LNCAP (cell line): ENCODE results near the gene DOK1.

Experiments used
- TF ChIP-seq, protein P1 (sequence below): fragments of 450-650 bp; IDR thresholded peaks from 2 replicates; pipeline ENCODE4 v1.5.1; 2017; ENCODE audit warnings: mild to moderate bottlenecking

Gene DOK1

DNA sequence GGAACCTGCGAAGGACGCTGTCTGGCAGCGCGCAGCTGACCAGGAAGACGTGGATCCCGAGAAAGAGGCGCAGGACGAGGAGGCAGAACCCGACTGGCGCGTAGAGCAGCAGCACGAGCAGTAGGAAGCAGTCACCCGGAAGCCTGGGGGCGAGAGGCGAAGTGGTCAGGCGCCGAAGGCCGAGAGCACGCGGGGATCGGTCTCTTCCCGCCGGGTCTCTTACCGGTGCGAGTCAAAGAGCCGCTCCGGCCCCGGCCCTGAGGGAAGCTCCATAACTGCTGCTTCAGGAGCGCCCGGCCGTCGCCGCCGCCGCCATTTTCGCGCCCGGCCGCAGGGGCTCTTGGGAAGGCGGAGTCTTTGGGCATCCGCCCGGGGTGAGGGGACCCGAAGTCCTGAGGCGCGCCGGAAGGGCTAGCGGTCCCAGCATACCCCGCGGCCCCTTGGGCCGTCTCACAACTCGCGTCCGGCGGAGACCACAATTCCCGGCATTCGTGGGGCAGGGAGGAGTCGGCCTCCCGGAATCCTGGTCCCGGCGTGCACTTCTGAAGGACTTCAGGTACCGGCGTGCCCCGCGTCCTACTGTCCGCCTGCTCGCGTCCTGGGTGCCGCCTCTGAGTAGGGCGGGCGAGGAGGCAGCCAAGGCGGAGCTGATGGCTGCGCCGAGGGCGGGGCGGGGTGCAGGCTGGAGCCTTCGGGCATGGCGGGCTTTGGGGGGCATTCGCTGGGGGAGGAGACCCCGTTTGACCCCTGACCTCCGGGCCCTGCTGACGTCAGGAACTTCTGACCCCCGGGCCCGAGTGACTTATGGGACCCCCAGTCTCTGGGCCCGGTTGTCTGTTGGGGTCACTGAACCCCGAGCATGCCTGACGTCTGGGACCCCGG is 24.9 kb upstream of the DOK1 start, which contains the start of the genes AUP1 and HTRA2:
TSS of gene AUP1 (minus strand) at position 350 of the 882 bp plus-strand sequence. CDS start at position 273, 77 bp downstream.
TSS of gene HTRA2 (plus strand) at position 577 of the 882 bp plus-strand sequence. CDS start at position 651, 74 bp downstream.
- TF ChIP-seq, protein P1, sequence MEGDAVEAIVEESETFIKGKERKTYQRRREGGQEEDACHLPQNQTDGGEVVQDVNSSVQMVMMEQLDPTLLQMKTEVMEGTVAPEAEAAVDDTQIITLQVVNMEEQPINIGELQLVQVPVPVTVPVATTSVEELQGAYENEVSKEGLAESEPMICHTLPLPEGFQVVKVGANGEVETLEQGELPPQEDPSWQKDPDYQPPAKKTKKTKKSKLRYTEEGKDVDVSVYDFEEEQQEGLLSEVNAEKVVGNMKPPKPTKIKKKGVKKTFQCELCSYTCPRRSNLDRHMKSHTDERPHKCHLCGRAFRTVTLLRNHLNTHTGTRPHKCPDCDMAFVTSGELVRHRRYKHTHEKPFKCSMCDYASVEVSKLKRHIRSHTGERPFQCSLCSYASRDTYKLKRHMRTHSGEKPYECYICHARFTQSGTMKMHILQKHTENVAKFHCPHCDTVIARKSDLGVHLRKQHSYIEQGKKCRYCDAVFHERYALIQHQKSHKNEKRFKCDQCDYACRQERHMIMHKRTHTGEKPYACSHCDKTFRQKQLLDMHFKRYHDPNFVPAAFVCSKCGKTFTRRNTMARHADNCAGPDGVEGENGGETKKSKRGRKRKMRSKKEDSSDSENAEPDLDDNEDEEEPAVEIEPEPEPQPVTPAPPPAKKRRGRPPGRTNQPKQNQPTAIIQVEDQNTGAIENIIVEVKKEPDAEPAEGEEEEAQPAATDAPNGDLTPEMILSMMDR = no peak

GRCh38 chr2:74530239-74531187 is 24.0 kb upstream of the DOK1 start:
- TF ChIP-seq, protein P1 = no peak

- TF ChIP-seq, protein P1 = no peak
Measured at GRCh38 chr2:74531666-74532065, 22.9 kb upstream of the DOK1 start.

DNA sequence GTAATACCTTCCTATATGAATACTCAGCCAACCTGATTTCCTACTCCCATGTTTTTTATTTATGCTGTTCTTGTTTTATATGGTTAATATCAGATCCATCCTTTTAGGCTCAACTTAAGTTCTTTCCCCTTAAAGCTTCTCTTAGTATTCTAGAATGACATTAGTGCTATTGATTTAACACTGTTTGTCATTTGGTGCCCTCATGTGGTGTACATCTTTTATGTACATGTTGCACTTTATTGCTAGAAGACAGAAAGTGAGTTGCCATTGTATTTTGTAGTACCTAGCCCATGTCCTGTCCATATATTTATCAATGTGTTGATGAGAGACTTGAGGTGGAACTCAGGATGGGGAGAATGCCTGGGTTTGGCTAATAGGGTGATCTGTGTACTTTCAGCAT is 22.3 kb upstream of the DOK1 start:
- TF ChIP-seq, protein P1 = no peak; the same call in 1 of the 2 replicates

DNA sequence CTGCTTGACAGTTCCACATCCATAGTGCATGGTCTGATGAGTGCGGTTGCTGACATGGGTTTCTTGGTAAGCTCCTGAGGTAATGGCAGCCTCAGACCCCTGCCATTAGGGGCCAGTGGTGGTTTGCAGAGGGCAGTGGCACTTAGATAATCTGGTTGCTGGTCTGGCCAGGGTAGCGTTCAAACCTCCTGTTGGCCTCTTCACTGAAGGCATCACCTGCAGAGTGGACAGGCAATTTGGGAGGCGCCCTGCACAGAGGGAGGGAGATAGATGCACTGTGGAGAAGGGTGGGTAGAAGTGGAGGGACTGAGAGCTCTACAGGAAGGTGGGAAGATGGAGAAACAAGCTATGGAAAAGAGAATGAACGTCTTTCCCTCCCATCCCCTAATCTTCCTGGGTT is 21.1 kb upstream of the DOK1 start:
- TF ChIP-seq, protein P1 = no peak

GRCh38 chr2:74534411-74534810 is 20.1 kb upstream of the DOK1 start:
- TF ChIP-seq, protein P1 = no peak

DNA sequence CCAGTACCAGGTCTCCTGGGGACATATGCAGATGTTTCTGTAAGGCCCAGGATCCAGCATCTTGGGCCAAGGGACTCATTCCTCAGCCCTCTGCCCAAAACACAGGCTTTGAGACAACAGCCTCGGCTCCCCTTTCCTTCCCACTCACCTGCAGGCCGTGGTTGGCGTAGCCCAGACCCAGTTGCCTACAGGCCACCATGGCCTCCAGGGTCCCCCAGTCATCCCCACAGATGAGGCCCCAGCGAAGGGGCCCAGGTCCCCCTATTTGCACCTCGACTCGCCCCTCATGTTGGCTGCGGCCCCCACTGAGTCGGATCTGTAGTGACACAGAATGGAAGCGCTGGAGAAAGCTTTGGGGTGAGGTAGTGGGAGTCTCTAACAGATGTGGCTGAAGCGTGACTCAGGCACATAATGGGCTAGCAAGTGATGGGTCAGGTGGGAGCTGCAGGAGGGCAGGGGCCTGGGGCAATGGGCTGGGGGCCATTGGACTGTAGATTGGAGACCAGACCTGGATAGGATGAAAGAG is 19.0 kb upstream of the DOK1 start:
- TF ChIP-seq, protein P1 = no peak
